Stimulated activated CD4-positive, alpha-beta T cell treated with anti-CD3 and anti-CD28 coated beads, Interleukin-4, amount 100 ng/mL, for 48 hours (primary cell): Measurements from ENCODE around the gene RFX2.

ENCODE experiments used
- DNase-seq, 2 donors: peaks; one replicate each; pipeline ENCODE4 v3.0.0-alpha.2; 2020; ENCODE audit warnings: low read depth in 2 of 2

Gene RFX2

DNA sequence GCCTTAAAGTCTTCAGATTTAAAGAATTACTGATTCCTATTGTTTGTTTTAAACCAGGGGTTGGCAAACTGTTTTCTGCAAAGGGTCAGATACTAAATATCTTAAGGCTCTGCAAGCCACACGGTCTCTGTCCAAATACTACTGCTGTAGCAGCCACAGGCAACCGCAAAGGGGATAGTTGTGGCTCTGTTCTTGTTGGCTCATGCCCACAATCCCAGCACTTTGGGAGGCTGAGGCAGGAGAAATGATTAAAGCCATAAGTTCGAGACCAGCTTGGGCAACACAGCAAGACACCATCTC lies 154.7 kb downstream of the RFX2 start:
- no peak for DNase-seq

- DNase-seq, result no peak
Observed at GRCh38 chr19:5954293-5954692, 156.0 kb downstream of the RFX2 start.

GRCh38 chr19:5953680-5954213 lies 156.6 kb downstream of the RFX2 start:
- peak in 1 of 2 donors; percentile 27 for DNase-seq

GRCh38 chr19:5953030-5953589 lies 157.2 kb downstream of the RFX2 start:
- DNase-seq, result no peak

GRCh38 chr19:5952193-5953029 lies 157.9 kb downstream of the RFX2 start:
- DNase-seq, result no peak

- no peak for DNase-seq
Observed at GRCh38 chr19:5951338-5951861, 158.9 kb downstream of the RFX2 start.

DNA sequence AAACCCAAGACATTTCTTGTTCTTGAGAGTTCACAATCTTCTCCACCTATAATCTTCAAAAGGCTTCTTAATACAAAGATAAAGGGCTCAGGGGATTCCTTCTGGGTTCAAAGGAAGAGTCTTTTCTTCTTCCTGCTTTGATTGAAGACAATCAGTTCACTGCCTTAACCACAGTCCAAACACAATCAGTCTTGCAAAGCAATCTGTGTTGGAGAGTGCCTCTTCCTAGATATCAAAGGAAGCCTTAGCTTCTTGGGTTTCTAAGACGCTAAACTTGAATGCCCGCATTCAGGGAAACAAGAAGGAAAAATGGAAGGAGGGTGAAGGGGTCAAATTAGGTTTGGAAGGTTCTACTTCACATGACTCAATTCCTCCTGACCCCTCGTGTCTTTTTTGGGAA lies 159.6 kb downstream of the RFX2 start:
- DNase-seq, result no peak

GRCh38 chr19:5949792-5950305 lies 160.5 kb downstream of the RFX2 start:
- no peak for DNase-seq

- DNase-seq, result no peak
Observed at GRCh38 chr19:5948752-5949564, 161.3 kb downstream of the RFX2 start.

DNA sequence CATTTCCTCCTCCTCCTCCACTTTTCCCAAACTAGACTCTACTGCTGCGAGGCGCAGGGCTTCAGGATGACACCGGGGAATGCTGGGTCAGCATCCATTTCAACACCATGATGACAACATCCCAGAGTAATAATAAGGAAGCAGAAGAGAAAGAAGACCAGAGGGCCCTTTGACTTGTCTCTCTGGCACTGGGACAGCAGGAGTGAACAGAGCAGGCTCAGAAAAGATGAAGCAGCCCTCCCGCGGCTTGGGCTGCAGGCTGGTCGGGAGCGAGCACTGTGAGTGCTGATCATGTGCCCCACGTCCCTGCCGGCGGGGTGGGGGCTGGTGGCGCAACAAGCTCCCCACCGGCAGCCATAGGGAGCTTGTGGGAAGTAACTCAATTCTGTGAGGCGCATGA lies 162.9 kb downstream of the RFX2 start:
- DNase-seq, result no peak

DNA sequence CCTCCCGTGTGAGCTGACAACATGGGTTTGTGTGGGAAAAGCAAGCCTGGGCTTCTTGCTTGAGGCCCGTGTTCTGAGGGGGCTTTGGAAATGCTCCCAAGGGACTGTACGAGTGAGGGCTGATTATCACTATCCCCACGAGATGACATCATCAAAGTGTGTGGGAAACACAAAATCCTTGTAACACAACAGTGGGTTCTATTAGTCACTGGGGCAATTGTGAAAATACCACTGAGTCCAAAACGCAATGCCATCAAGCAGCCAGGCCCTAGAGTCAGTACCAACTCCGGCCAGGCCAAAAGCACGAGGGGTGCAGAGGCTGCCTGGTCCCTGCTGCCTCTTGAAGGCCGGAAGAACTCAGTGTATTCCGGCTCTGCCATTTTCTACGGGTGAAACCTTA lies 166.7 kb downstream of the RFX2 start:
- no peak for DNase-seq
